Cerebellar cortex (tissue), 1 donor: Measurements from ENCODE around the gene MISP3.

ENCODE experiments used
- DNase-seq: peaks from one replicate; pipeline ENCODE4 v3.0.0-alpha.2; 2015; ENCODE audit warnings: low spot score

The MISP3 gene

GRCh38 chr19:14122924-14123323, 50.3 kb downstream of the MISP3 start:
- no peak for DNase-seq
